DMS114 treated with DMSO at 0.1 percent for 48 hours (cell line): ENCODE data around the gene NEBL.
A peak's percentile ranks its signal among the peaks of the same experiment; 100 is the strongest.

Source experiments
- DNase-seq: peaks from one replicate; lab custom pipeline; 2025; ENCODE audit not compliant: unreplicated experiment; lab: John Stamatoyannopoulos, UW

NEBL gene

DNA sequence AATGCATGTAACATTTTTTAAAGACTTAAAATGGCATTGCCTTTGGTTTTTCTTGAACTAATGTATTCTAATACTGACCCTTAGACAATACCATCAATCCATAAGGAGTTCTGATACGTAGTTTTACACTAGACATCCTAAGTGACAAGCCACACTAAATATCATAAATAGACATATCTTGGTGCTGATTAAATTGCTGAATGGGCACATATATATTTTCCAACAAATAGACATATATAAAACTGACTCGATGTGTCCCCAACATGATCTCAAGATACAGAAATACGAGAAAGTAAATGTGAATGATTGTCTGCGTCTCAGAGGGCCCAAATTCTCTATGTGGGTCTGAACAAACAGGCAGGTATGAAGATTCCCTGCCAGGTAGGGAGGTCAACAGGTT lies 99.8 kb downstream of the NEBL start:
- DNase-seq, result no peak

- DNase-seq, result no peak
Observed at GRCh38 chr10:20795391-20795790, 101.7 kb downstream of the NEBL start.

- no peak for DNase-seq
Observed at GRCh38 chr10:20785174-20785573, 111.9 kb downstream of the NEBL start.

DNA sequence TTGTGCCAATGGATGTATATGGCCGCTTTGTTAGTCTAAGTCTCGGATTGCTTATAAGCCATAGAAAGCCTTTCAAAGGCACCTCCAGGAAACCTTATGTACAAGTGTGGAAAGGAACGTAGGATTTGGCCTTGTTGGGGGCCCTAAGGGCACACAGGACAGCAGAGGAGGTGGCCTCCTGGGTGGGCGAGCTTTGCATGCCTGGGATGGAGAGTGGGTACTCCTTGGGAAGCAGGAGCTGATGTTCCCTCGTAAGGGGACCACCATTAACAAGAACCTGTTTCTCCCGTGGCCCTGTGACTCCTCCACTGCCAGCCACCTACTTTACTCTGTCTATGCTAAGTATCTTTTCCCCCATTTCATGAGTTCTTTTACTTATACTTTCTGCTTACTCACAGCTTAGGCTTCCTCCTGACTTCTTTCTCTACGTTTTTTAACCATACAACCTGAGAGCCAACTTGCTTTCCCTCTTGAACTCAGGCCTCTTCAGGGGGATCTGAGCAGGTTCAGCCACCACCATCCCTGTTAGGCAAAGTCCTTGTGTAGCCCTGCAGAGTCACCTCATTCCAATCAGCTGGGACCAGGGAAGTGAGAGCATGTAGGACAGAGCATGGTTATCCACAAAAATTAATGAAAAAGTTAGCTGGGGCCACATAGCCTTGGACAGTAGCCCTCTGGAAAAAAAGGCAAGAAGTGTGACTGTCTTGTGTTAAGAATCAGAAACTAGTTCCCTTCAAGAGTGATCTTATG lies 118.9 kb downstream of the NEBL start:
- no peak for DNase-seq

GRCh38 chr10:20776384-20777118 lies 120.6 kb downstream of the NEBL start:
- no peak for DNase-seq

DNA sequence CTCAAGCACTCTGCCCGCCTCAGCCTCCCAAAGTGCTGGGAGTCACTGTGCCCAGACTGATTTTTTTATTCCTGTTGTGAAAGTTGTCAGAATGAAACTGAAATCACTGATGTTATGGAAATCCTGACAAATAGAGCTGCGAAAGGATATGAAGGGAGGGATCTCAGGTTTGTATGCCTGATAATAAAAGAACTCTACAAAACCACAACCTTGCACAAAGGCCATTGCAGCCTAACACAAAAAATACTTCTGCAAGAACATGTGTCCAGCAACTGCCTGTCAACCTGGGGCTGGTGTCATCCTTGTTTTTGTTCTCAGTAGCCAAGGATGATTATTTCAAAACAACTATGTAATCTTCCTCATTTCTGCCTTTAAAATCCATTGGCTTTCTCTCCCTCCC lies 126.1 kb downstream of the NEBL start:
- DNase-seq, result no peak

- DNase-seq, result no peak
Observed at GRCh38 chr10:20769481-20769880, 127.6 kb downstream of the NEBL start.

GRCh38 chr10:20768843-20769242 lies 128.3 kb downstream of the NEBL start:
- DNase-seq, result peak; percentile 23

- no peak for DNase-seq
Observed at GRCh38 chr10:20767028-20767427, 130.1 kb downstream of the NEBL start.

GRCh38 chr10:20765066-20765465 lies 132.0 kb downstream of the NEBL start:
- no peak for DNase-seq

GRCh38 chr10:20760460-20760859 lies 136.7 kb downstream of the NEBL start:
- DNase-seq, result no peak

DNA sequence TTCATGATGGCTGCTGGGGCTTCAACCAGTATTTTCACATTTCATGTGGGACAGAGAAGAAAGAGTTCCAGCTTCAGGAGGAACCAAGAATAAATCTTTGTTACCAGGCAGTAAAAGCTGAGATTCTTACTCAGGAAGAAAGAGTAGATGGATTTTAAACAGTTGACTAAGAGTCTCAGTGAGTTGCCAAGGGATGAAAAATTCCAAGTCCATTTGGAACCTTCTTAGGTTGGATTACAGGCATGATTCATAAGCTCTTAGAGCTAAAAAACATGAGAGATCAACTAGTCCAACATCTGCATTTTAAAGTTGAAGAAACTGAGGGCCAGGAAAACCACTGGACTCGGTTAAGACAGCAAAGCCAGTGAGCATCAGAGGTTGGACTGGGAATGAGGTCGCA lies 148.6 kb downstream of the NEBL start:
- DNase-seq, result no peak

GRCh38 chr10:20747782-20748181 lies 149.3 kb downstream of the NEBL start:
- DNase-seq, result no peak

GRCh38 chr10:20746856-20747255 lies 150.3 kb downstream of the NEBL start:
- DNase-seq, result no peak

- no peak for DNase-seq
Observed at GRCh38 chr10:20745556-20746375, 151.3 kb downstream of the NEBL start.

- no peak for DNase-seq
Observed at GRCh38 chr10:20744821-20745220, 152.3 kb downstream of the NEBL start.

DNA sequence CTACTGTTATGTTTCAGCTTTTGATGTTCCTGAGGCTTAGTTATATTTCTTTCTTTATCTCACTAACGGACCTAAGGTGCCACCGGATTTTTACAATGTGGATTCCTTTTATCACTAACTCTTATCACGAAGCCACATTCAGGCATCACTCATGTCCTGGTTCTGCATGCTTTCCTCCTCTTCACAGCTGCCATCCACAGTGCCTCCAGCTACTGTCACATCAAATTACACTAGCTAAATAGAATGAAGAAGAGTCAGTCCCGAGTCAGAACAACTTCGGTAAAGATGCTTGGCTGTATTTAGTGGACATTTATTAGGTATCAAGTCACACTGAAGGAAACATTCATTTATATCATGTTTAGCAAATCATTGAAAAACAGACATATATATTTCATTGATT lies 153.2 kb downstream of the NEBL start:
- no peak for DNase-seq

GRCh38 chr10:20742737-20743541 lies 154.2 kb downstream of the NEBL start:
- DNase-seq, result no peak

DNA sequence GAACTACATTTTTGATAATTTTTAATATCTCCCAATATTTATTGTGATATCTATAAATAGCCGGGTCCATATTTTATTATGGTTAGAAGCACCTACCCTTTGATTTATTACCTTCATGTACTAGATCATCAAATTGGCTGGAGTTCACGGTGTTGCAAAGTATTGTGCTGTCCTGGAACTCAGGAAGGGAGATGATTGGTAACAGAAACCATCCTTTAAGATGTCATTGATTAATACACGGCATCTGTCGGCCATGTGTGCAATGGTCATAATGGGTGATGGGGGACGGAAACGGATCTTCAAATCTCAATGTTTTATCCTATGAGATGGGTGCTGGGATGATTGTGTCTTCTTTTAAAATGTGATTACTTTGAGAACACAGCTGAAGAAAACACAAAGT lies 157.0 kb downstream of the NEBL start:
- no peak for DNase-seq

DNA sequence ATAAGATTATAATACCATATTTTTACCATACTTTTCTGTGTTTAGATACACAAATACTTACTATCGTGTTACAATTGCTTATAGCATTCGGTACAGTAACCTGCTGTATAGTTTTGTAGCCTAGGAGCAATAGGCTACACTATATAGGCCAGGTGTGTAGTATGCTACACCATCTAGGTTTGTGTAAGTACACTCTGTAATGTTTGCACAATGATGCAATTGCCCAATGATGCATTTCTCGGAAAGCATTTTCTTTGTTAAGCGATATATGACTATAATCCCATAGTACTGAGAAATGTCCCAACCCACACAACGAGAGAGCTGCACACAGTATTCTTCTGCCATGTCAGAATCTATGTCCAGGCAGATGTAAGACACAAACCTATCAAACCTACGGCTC lies 160.0 kb downstream of the NEBL start:
- DNase-seq, result no peak
